HG03378 (cell line): ENCODE measurements around the gene ZBTB38.

Source experiments
- ATAC-seq: cut with Tn5 transposase; IDR thresholded peaks from one replicate; pipeline ENCODE4 v1.9.1; 2021; ENCODE audit warnings: mild to moderate bottlenecking, moderate library complexity; ENCODE audit not compliant: unreplicated experiment

ZBTB38 gene

GRCh38 chr3:141336672-141337522 is 31.4 kb upstream of the ZBTB38 start:
- peak; percentile 89 for ATAC-seq

DNA sequence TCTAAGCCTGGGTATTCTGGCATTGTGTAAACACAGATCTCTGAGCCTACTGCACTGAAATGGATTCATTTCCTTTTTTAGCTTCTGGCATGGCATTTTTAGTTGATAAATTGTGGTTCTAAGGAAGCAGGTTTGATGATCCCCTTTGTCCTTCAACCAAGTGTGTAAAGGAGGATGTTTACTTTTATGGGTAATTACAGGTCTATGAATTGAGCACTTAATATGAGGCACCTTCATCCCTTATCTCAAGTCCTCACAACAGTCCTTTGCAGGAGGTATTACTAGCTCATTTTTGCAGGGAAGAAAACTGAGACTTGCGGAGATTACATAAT is 30.8 kb upstream of the ZBTB38 start:
- no peak for ATAC-seq

- no peak for ATAC-seq
Measured at GRCh38 chr3:141337991-141338390, 30.3 kb upstream of the ZBTB38 start.

DNA sequence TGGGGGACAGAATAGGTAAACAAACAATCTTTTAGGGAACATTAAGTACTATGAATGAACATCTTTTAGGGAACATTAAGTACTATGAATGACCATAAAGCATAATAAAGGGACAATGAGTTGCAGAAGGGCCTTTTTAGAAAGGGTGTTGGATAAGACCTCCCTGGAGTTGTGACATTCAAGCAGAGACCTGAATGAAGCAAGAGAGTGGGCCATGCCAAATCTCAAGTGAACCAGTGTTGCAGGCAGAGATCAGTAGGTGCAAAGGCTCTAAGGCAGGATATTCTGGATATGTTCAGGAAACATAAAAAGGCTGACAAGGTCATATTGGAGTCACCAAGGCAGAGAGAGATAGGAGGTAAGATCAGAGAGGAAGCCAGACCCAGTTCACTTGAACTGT is 29.4 kb upstream of the ZBTB38 start:
- no peak for ATAC-seq

DNA sequence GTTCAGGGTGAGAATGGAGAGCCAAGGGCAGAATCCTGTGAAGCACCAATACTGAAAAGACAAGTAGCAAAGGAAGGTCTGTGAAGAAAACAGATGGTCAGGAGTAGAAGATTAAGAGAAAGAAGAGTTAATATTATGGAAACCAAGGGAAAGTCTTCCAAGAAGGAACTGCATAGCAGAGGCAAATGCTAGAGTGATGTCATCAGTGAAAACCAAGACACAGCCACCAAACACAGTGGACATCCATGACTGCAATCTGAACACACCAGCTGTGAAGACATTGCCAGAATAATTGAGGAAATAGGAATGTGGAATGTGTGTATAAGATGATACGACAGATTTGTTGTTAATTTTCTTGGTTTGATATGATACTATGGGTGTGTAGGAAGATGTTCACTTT is 26.8 kb upstream of the ZBTB38 start:
- ATAC-seq = no peak

GRCh38 chr3:141342386-141342785 is 25.9 kb upstream of the ZBTB38 start:
- no peak for ATAC-seq

DNA sequence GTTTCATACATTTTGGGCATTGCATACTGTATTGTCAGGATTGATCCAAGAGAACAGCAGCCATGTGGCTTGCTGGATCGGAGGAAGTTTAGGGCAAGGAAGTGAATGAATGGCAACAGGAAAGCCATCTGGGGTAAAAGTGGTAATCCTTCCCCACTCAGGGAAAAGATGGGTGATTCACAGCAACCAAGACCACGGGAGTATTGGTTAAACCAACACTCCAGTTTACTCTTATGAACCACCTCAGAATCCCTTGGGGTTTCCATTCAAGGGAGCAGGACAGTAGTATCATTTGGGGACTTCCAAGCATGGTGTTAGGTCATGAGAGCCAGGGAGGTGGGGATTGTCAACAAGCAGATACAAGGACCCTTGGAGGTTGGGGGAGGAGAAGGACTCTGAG is 25.2 kb upstream of the ZBTB38 start:
- ATAC-seq = no peak

DNA sequence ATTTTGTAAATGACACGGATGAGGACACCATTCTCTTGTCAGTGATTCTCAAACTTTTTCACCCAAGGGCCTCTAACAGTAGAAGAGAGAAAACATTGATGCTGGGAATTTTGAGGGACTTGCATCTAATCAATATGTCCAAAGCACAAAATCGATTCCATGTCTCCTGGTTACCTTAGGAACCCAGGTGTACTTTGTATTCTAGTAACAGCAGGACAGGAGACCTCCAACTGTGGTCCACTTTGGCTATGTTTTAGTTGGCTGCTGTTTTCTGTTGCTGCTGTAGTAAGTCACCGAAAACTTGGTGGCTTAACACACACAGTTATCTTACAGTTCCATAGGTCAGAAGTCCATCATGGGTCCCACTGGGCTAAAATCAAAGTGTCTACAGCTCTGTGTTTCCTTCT is 24.4 kb upstream of the ZBTB38 start:
- ATAC-seq = no peak

DNA sequence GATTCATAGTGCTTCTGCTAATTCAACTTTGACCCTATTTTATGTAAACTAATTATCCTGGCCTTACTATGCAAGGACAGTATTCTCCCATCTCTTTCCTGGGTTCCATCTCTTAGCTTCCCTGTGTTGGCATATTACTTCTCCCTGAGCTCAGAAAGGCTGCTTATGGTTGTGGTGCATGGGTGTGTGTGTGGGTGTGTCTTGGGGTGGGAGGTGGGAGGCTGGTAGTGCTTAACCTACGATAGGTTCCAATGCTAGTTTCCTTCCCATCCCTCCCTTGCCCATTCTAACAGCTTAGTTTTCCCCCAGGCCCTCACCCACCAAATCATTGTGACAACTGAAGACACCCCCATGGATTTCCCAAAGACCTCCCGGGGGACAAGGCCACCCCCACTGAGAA is 22.8 kb upstream of the ZBTB38 start:
- no peak for ATAC-seq

- ATAC-seq = no peak
Measured at GRCh38 chr3:141346007-141346406, 22.3 kb upstream of the ZBTB38 start.

DNA sequence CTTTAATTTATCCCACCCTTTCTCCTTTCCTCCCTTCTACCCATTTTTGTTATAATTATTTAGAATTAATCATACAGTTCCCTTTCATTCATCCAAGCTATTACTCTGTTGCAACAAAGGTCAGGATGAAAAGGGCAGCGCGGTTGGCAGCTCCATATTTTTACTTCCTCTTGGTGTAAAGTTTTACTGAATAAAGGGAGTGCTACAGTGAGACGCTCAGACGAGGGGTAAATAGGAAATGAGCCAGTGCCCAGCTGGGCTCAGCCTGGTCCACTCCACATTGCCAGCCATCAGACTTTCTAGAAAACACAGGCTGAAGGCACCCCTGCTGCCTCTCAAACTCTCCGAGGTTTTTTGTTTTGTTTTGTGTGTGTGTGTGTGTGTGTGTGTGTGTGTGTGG is 21.9 kb upstream of the ZBTB38 start:
- ATAC-seq = no peak

GRCh38 chr3:141346839-141347238 is 21.5 kb upstream of the ZBTB38 start:
- no peak for ATAC-seq

GRCh38 chr3:141348837-141349236 is 19.5 kb upstream of the ZBTB38 start:
- ATAC-seq = no peak

DNA sequence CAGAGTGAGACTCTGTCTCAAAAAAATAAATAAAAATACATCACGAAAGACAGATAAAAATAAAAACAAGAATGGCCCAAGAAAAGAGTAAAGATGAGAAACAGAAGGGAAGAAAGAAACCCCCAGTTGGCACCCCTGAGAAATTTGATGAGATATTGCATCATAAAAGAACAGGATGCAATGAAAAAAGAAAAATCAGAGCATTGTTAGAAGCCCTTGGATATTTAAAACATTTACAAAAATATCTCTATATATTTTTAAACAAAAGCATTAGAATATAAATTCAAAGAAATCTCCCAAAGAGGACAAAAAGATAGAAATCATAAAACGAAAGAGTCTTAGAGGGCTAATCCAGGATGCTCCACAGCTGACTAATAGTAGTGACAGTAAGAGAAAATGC is 18.6 kb upstream of the ZBTB38 start:
- no peak for ATAC-seq

GRCh38 chr3:141350666-141351065 is 17.6 kb upstream of the ZBTB38 start:
- no peak for ATAC-seq

DNA sequence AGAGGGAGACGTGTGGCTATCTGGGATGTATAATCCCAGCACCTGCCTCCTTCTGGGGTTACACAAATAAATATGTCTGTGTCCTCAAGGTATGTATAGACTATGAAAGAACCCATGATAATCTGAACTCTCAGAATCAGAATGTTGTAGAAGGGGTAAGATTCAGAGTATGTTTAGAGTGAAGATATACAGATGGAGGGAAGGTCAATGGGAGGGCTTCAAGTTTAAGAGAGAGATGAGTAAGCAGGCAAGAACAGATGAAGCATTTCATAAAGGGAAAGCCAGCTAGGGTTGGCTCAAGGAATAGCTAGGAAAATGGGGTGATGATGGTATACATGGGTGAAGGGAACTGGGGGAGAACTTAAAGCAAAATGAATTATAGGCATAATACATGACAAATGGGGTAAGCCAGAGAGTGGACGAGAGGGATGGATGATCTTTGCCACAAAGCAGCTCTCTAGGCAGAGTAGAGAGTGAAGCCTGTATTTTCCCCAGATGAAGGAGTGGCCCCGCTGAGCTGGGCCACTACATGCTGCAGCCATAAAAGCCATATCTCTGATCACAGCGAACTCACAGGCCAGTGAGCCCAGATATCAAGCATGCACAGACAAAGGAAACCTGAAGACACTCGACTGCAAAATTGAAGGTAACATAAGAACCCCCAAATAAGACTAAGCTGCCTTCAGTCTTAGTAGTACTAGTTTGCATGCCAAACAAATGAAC is 15.9 kb upstream of the ZBTB38 start:
- no peak for ATAC-seq

DNA sequence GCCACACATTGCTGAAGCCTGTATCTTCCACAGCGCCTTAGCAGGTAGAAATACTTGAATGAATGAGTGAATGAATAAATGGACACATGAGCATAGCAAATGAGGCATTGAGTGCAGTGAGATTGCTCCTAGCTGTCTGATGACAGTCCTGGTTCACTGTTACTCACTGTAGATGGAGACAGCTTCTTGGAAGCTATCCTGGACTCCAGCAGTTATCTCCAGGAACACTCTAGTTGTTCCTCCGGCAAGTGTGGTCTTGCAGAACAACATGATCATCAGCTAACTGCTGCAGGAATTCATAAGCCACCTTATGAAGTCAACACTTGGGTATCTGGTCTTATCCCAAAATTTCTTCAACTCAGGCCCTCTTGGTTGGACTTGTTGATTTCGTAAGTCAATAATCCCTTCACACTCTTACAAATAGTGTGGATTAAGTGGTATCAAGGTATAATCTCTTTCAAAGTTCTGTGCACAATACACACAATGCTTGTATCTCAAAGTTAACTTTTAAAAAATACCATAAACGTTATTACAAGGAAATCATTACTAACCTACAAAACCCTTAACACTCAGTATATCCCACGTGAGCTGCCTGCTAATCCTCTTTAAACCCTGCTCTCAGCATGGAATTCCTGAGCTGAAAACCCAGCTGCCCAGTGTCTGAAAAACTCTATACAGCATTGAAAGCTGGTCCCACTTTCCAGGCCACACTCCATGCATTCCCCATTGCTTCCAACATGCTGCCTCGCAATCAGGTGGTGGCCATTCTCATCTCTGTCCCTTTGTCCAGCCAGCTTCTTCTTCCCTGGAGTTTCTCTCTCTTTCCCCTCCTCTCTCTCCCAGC is 14.4 kb upstream of the ZBTB38 start:
- ATAC-seq = no peak

DNA sequence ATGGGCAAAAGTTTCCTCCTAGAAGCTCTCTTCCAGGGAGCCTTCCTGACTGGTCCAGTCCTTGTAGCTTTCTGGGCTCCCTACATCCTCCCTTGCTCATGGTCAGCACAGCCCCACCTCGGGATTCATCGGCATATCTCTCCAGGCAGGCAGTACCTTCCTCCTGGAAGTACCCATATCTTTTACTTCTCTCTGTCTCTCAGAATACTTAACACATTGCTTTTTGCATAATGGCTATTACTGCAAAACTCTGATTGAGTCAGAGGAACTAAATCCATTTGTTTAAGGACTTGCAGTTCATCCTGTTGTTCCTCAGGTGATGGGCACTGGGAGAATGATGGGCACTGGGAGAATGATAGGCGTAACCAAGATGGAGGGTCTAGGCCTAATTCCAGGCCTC is 13.8 kb upstream of the ZBTB38 start:
- no peak for ATAC-seq

DNA sequence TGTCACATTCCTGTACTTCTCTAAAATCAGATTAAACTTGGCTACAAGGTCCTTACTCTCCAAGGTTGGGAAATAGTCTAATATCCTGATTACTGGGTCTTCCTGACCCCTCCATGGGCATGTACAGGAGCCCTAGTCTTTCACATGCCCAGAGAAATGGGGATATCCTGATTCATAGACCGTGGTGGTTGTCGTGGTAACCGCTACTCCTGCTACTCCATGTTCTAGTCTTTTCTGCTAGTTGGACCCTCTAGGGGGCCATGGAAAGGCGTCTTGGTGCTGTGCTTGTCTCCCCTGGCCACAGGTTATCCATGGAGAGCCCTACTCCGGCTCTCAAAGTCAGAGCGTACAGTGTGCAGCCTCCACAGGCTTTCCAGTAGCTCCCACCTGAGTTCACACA is 13.1 kb upstream of the ZBTB38 start:
- no peak for ATAC-seq

DNA sequence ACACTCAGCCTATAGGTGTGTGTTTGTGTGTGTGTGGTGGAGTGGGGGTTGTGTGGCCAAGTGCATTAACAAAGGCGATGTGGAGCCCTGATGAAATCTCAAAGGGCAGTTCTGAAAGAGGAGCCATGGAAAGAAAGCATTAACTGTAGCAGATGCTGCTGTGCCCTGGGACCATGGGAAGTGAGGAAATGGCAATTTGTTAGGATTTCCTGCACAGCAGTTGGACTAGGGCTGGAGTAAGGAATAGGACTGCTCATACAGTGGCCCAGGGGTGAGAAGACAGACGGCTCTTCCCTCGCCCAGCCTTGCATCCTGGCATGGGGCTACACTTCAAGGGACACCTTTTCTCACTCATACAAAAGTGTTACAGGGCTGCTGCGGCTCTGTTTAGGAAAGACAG is 12.3 kb upstream of the ZBTB38 start:
- no peak for ATAC-seq

- peak; percentile 71 for ATAC-seq
Measured at GRCh38 chr3:141360888-141361598, 7.3 kb upstream of the ZBTB38 start.
